Measurements from ENCODE around the gene DUSP21. TPM values are rescaled to one million over a fixed set of nuclear protein-coding genes. Genes with fewer than 3 reads are reported as not detected.
"Not testable (repeated sequence)": the region's sequence is repeated elsewhere in the genome, so short reads cannot be mapped to it uniquely, and the experiment has no call there.

The DUSP21 gene
- total and polyA plus RNA-seq, 2 donors (not counting 1 experiment from before 2014, with no cell fraction given): not detected

- 98% methylated on average over 20 of the region's 26 CpGs for WGBS (ENCODE audit: insufficient coverage)
- intact Hi-C loops (cut with micrococcal nuclease): no loop called here
- no peak overlapping the region for H3K27ac ChIP-seq (ENCODE audit: low read length in 2 of 2)
- no peak overlapping the region for H2AFZ ChIP-seq (ENCODE audit: insufficient read depth, low read depth, low read length, poor library complexity, severe bottlenecking)
- H3K9me3 Mint-ChIP-seq (ENCODE audit: insufficient read depth): no peaks in the 10 kb centered on the region
- H3K9me3 ChIP-seq (ENCODE audit: control extremely low read depth in 1 of 3, control insufficient read depth in 2 of 3, insufficient read depth in 1 of 3, low read length in 2 of 3): no peaks in the 10 kb centered on the region
- POLR2A ChIA-PET: no interaction called here
- ATAC-seq (ENCODE audit: low read depth) (no peak), DNase-seq (no peak)
- TF ChIP-seq CTCF (IDR thresholded peaks at IDR 0.05) (no peak), EZH2 (IDR thresholded peaks at IDR 0.05; ENCODE audit: borderline replicate concordance, insufficient read depth, low read depth, low read length, poor library complexity, severe bottlenecking) (no peak)
- CTCF ChIA-PET: no interaction called here
- H3K4me1 ChIP-seq (ENCODE audit: control insufficient read depth in 2 of 2, insufficient read depth in 2 of 2, low read length in 2 of 2): no peaks in the 10 kb centered on the region
- H3K4me2 ChIP-seq (replicated peaks; ENCODE audit: low read depth, low read length, poor library complexity, severe bottlenecking): no peak overlapping the region
- H3K27me3 Mint-ChIP-seq: no peaks in the 10 kb centered on the region
- H3K4me3 Mint-ChIP-seq: no peak overlapping the region
- no peaks in the 10 kb centered on the region for H3K36me3 ChIP-seq (replicated peaks in 1 of 2; ENCODE audit: control extremely low read depth in 1 of 2, control insufficient read depth in 1 of 2, extremely low read depth in 1 of 2, insufficient read depth in 2 of 2, low read length in 1 of 2)
- no peaks in the 10 kb centered on the region for H3K79me2 ChIP-seq (ENCODE audit: control insufficient read depth, insufficient read depth, low read length)
- H4K20me1 ChIP-seq (ENCODE audit: control insufficient read depth, insufficient read depth, low read length, poor library complexity, severe bottlenecking): no peaks in the 10 kb centered on the region
- H3K27me3 ChIP-seq (replicated peaks in 1 of 4; ENCODE audit: control extremely low read depth in 1 of 4, control insufficient read depth in 3 of 4, insufficient read depth in 4 of 4, low read length in 3 of 4): no peaks in the 10 kb centered on the region
- H3K27ac Mint-ChIP-seq: no peak overlapping the region
- H3K4me1 Mint-ChIP-seq: no peaks in the 10 kb centered on the region
- no peak overlapping the region for H3K9ac ChIP-seq (ENCODE audit: low read length)
- H3K4me3 ChIP-seq (ENCODE audit: control extremely low read depth in 1 of 5, extremely low read depth in 1 of 5, insufficient read depth in 1 of 5, low read depth in 2 of 5, low read length in 4 of 5): no peak overlapping the region
These were observed 383 bp downstream of the DUSP21 start for GRCh38 chrX:44844204-44844603.

GRCh38 chrX:44850891-44851290, 7.1 kb downstream of the DUSP21 start:
- H4K20me1 ChIP-seq (ENCODE audit: control insufficient read depth, insufficient read depth, low read length, poor library complexity, severe bottlenecking); H3K36me3 ChIP-seq (replicated peaks in 1 of 2; ENCODE audit: control extremely low read depth in 1 of 2, control insufficient read depth in 1 of 2, extremely low read depth in 1 of 2, insufficient read depth in 2 of 2, low read length in 1 of 2); H3K9ac ChIP-seq (ENCODE audit: low read length); H3K27ac Mint-ChIP-seq; H3K4me1 ChIP-seq (ENCODE audit: control insufficient read depth in 2 of 2, insufficient read depth in 2 of 2, low read length in 2 of 2); H3K4me3 ChIP-seq (ENCODE audit: control extremely low read depth in 1 of 5, extremely low read depth in 1 of 5, insufficient read depth in 1 of 5, low read depth in 2 of 5, low read length in 4 of 5); CTCF ChIA-PET; H3K79me2 ChIP-seq (ENCODE audit: control insufficient read depth, insufficient read depth, low read length); H3K9me3 Mint-ChIP-seq (ENCODE audit: insufficient read depth); ATAC-seq (ENCODE audit: low read depth); H3K27ac ChIP-seq (ENCODE audit: low read length in 2 of 2); H3K4me3 Mint-ChIP-seq; H3K9me3 ChIP-seq (ENCODE audit: control extremely low read depth in 1 of 3, control insufficient read depth in 2 of 3, insufficient read depth in 1 of 3, low read length in 2 of 3); intact Hi-C loops (cut with micrococcal nuclease); DNase-seq; POLR2A ChIA-PET; H2AFZ ChIP-seq (ENCODE audit: insufficient read depth, low read depth, low read length, poor library complexity, severe bottlenecking); H3K4me1 Mint-ChIP-seq; H3K4me2 ChIP-seq (replicated peaks; ENCODE audit: low read depth, low read length, poor library complexity, severe bottlenecking); H3K27me3 ChIP-seq (replicated peaks in 1 of 4; ENCODE audit: control extremely low read depth in 1 of 4, control insufficient read depth in 3 of 4, insufficient read depth in 4 of 4, low read length in 3 of 4); H3K27me3 Mint-ChIP-seq: not testable (repeated sequence)
- 96% methylated on average over 4 of the region's 6 CpGs for WGBS (ENCODE audit: insufficient coverage)
